Left cardiac atrium (tissue), 4 donors: ENCODE measurements around the gene ARMC7. TPM values are rescaled to one million over a fixed set of nuclear protein-coding genes. Genes with fewer than 3 reads are reported as not detected.

Experiments
- ATAC-seq, 2 donors: fragments of 200-7000 bp; cut with Tn5 transposase; one replicate each; pipeline ENCODE4 v1.9.1; 2020; ENCODE audit warnings: mild to moderate bottlenecking in 2 of 2, moderate library complexity in 2 of 2
- DNase-seq: peaks from one replicate; pipeline ENCODE4 v3.0.0-alpha.2; 2020
- intact Hi-C, 2 donors: fragments of 100-400 bp; cut with DNase I; formaldehyde crosslinking; loops; one replicate each; pipeline versions ENCODE4 v1.14.1 to v1.15.1; 2022 to 2023
- total RNA-seq, 2 donors: library from RNA; stranded (reverse); fragmentation: NEBNext Ultra II Directional; extraction: Animal tissue kit (Norgen Biotek cat#: 25700); gene quantifications; one replicate each; pipeline ENCODE4 v1.2.1, GENCODE V29; 2021
- donor health status: DM: no; HTN: yes; CAD: no.
- donor health status: DM: no; HTN: yes; CAD: no; lungs with severe emphysema.
- donor health status: DM: yes; HTN: yes; CAD: no.
- donor health status: Dilated cardiomyopathy.

The ARMC7 gene
- total RNA-seq, 2 donors from 2014 or later: 5.8 to 6.7 TPM

- DNase-seq (no peak), ATAC-seq (no peak)
- intact Hi-C loops: no loop called here
Observed at GRCh38 chr17:75075597-75076336, 34.0 kb upstream of the ARMC7 start.

DNA sequence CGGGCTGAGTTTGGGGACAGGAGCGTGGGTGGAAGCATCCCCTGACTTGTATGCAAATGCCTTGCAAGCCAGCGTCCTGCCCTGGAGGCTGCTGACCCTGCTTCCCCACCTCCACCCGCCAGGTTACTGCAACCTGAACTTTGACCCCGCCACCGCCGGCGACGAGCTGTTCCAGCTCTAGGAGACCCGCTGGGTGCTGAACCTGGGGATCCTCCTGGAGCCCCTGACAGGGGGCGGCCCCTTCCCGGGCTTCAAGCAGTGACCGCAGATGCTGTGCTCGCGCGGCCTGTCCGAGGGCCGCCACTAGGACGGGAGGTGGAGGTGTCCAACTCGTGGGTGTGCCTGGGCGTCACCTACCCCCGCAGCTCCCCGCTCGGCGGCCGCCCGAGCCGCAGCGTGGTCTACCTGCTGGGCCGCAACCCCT lies 32.7 kb upstream of the ARMC7 start:
- intact Hi-C loops: no loop called here
- ATAC-seq (no peak), DNase-seq (no peak)

DNA sequence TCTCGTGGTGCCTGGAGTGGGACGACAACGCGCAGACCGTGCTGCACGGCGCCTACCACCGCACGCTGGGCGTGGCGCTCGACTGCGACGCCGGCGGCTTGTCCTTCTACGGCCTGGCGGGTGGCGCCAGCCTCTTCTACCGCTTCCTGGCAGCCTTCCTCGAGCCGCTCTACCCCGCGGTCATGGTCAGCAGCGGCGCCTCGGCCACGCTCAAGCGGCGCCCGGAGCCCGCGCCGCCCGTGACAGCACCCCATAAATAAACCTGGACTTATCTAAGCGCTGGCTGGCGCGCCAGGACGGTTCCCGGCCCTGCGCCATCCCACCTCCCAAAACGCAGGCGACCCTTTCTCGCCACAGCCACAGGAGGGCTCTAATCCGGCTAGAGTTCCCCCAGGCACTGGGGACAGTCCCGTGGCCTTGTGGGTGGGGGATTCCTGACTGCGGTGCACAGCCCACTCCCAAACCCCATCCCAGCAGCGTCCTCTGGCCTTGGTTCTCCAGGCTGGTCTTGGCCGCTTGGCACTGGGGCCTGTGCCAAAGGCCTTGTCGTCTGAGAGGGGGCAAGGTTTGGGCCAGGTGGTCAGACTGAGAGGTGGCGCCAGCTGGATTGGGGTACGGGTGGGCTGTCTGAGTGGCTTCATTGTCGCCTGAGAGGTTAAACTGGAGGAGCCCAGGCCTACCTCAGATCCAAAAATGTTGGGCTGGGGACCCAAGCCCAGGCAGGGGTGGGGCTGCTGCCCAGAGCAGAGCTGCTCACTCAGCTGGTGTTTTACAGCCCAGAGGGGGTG lies 32.1 kb upstream of the ARMC7 start:
- peak; percentile 86 for DNase-seq
- intact Hi-C loops: no loop called here
- peak; percentile 86 to 91 for ATAC-seq

- DNase-seq (no peak), ATAC-seq (peak in 1 of 2 donors; percentile 26)
- intact Hi-C loops: no loop called here
Observed at GRCh38 chr17:75078284-75079022, 31.3 kb upstream of the ARMC7 start.

DNA sequence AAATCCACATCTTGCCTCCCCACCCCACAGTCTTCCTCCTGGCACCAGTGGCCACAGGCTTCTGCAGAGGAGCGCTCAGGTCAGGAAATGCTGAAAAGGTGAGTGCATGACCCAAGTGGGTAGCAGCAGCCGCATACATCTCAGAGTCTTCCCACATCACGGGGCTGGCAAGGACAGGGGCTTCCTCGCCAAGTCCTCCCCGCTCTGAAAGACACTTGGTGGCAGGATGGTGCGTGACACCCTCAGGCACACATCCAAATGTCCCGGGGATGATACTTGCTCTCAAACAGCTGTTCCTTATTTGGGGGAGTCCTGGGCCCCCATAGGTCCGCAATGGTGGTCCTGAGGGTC lies 30.8 kb upstream of the ARMC7 start:
- DNase-seq (no peak), ATAC-seq (peak in 1 of 2 donors; percentile 2)
- intact Hi-C loops: no loop called here

DNA sequence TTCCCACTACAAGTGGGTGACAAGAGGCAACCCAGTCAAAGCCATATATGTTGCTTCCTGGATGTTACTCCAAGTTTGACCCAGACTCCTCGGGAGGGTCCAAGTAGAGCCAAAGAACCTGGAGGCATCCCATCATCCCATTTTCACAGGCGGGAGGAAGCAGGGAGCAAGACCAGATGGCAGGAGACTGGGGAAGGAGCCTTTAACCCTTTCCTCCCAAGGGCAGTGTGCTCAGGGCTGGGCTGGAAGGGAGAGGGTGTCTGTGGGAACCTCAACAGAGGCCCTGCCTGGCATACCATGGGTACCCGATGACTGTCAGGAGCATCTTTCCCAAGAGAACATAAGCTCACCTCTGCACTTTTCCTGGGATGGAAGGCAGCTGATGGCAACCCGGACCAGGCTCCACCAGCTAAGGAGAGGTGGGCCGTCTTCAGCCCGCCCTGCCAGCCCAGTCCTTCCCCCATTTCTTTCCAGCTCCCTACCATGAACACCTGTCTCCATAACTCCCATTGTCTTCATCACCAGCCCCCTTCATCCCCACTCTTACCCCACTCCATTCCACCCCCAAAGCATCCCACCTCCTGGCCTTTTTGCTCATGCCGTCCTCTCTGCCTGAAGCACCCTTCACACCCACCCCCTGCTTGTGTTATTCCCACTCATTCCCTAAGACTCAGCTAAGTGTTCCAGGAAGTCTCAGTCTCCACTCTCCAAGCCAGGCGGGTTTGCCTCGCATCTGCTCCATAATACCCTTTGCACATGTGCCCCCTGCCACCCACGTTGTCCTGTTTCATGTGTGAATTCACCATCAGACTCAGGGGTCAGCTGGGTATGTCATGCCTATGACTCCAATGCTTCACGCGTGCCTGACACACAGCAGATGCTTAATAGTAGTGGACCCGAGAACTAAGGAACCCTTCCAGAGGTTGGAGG lies 27.9 kb upstream of the ARMC7 start:
- DNase-seq (no peak), ATAC-seq (no peak)
- intact Hi-C loops: no loop called here

GRCh38 chr17:75082683-75083082 lies 27.1 kb upstream of the ARMC7 start:
- ATAC-seq (no peak), DNase-seq (no peak)
- intact Hi-C loops: no loop called here

- intact Hi-C loops: no loop called here
- ATAC-seq: no peak
- peak; percentile 48 for DNase-seq
Observed at GRCh38 chr17:75084039-75084660, 25.6 kb upstream of the ARMC7 start.

DNA sequence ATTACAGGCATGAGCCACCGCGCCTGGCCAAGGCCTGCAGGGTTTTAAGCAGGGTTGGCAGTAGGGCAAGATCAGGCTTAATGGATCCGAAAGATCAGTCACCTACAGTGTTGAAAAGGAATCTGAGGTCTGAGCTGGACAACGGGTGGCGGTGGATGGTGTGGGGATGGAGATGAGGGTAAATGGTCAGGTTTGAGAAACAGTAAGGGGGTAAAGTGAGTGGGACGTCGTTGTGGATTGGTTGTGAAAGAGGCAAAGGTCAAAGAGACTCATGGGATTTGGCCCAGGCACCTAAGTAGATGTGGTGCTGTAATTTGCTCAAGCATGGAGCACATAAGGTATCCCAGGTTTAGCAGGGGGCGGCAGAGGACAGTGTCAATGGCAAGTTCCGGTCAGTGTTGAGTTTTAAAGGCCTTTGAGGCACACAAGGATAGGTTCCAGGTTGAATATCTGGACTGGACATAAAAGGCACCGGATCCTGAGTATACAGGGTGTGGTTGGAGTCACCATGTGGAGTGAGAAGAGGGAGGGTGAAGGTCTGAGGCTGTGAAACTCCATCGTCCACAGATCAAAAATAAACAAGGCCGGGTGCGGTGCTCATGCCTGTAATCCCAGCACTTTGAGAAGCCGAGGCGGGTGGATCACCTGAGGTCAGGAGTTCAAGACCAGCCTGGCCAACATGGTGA lies 23.1 kb upstream of the ARMC7 start:
- no peak for ATAC-seq
- DNase-seq: no peak
- intact Hi-C loops: no loop called here

DNA sequence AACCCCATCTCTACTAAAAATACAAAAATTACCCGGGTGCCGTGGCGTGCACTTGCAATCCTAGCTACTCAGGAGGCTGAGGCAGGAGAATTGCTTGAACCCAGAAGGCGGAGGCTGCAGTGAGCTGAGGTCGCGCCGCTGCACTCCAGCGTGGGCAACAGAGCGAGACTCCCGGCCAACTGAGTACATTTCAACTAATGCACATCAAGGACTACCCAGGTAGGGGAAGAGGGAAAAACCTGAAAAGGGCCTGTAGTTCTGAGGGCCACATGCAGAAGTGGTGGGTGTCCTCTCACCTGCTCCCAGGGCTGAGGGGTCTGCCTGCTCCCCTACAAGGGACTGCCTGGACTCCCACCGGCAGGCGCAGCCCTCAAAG lies 22.6 kb upstream of the ARMC7 start:
- no peak for ATAC-seq
- intact Hi-C loops: no loop called here
- DNase-seq: no peak

GRCh38 chr17:75087558-75088453 lies 22.0 kb upstream of the ARMC7 start, which contains the start of gene SLC16A5:
TSS of gene SLC16A5 (plus strand) at chr17:75087954. CDS start at chr17:75093637, 5,683 bp downstream.
- peak; percentile 93 to 94 for ATAC-seq
- intact Hi-C loops: no loop called here
- DNase-seq: peak; percentile 94

- DNase-seq: peak; percentile 46
- peak; percentile 21 to 48 for ATAC-seq
- intact Hi-C loops: no loop called here
Observed at GRCh38 chr17:75088465-75089417, 21.0 kb upstream of the ARMC7 start.

- DNase-seq (peak; percentile 53), ATAC-seq (no peak)
- intact Hi-C loops: no loop called here
Observed at GRCh38 chr17:75090871-75091854, 18.6 kb upstream of the ARMC7 start.

GRCh38 chr17:75091855-75092327 lies 17.9 kb upstream of the ARMC7 start:
- intact Hi-C loops: no loop called here
- ATAC-seq (no peak), DNase-seq (no peak)
